ENCODE measurements around the gene MYO6. TPM values are rescaled to one million over a fixed set of nuclear protein-coding genes. Genes with fewer than 3 reads are reported as not detected.

Gene MYO6
- total RNA-seq, 1 experiment from 2014 or later: 44.1 TPM

DNA sequence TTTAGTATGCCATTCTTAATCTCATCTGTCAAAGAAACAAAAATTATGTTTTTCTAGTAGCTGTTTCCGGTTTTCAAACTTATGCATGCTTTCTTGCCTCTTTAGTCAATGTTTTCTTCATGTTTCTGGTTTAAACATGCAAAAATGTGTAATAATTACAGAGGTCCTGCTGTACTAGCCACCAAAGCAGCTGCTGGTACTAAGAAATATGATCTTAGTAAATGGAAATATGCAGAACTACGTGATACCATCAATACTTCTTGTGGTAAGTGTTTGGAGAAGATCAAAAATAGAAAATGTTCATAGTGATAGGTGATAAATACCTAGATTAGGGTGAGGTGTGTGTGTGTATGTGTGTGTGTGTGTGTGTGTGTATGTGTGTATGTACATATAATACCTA lies 158.4 kb downstream of the MYO6 start:
- no peaks in the 10 kb centered on the region for H3K36me3 ChIP-seq (ENCODE audit: control insufficient read depth in 1 of 2, insufficient read depth in 2 of 2, low read length in 2 of 2)
- H3K4me3 ChIP-seq (replicated peaks in 1 of 2; ENCODE audit: low read depth in 1 of 2, low read length in 2 of 2): no peak overlapping the region
- H3K9me3 ChIP-seq (ENCODE audit: control insufficient read depth in 1 of 2, insufficient read depth in 1 of 2, low read depth in 1 of 2, low read length in 2 of 2): no peaks in the 10 kb centered on the region
- H3K4me1 ChIP-seq (ENCODE audit: control insufficient read depth in 1 of 2, insufficient read depth in 2 of 2, low read length in 2 of 2): no peaks in the 10 kb centered on the region
- DNase-seq (ENCODE audit: low read depth, low spot score) (no peak), ATAC-seq (no peak)
- ChIA-PET CTCF (interaction anchor here (0.8 kb wide), 1 partner anchor 14 kb away, joined by 3 read pairs; no protein-coding TSS in a partner anchor), RAD21 (ENCODE audit: low non-redundant PET in 1 of 2, low total read pairs in 2 of 2, uncharacterized antibody in 2 of 2, unreplicated experiment in 2 of 2) (no interaction called here), POLR2A (no interaction called here)
- no peaks in the 10 kb centered on the region for H3K9me2 ChIP-seq (ENCODE audit: insufficient read depth)
- no peak overlapping the region for H2AFZ ChIP-seq (ENCODE audit: low read depth, low read length, poor library complexity, severe bottlenecking)
- no peaks in the 10 kb centered on the region for H3K27me3 ChIP-seq (ENCODE audit: insufficient read depth, low read length)
- BruUV-seq (replicated peaks): no TSS peak
- no peak overlapping the region for H3K27ac ChIP-seq (ENCODE audit: low read depth, low read length)
- no peaks in the 10 kb centered on the region for H4K20me1 ChIP-seq (ENCODE audit: insufficient read depth)
- no peak overlapping the region for H3K4me2 ChIP-seq (ENCODE audit: low read length)
- intact Hi-C loops (cut with micrococcal nuclease): no loop called here
- TF ChIP-seq EZH2 (IDR thresholded peaks at IDR 0.05): no peak
- TF ChIP-seq EGR1 (IDR thresholded peaks at IDR 0.05; ENCODE audit: low read depth): no peak
- TF ChIP-seq ZBTB33 (IDR thresholded peaks at IDR 0.05; ENCODE audit: extremely low read depth, insufficient replicate concordance, low read length): no peak
- TF ChIP-seq RAD21 (IDR thresholded peaks at IDR 0.05; ENCODE audit: low read depth): no peak
- no peak for TF ChIP-seq CBX3 (IDR thresholded peaks at IDR 0.05; ENCODE audit: low read depth)
- TF ChIP-seq TCF7L2 (IDR thresholded peaks at IDR 0.05; ENCODE audit: borderline replicate concordance, extremely low read depth, insufficient read depth, insufficient read length): no peak
- TF ChIP-seq POLR2AphosphoS5 (IDR thresholded peaks at IDR 0.05; ENCODE audit: low read depth, low read length): no peak
- TF ChIP-seq, protein P1, sequence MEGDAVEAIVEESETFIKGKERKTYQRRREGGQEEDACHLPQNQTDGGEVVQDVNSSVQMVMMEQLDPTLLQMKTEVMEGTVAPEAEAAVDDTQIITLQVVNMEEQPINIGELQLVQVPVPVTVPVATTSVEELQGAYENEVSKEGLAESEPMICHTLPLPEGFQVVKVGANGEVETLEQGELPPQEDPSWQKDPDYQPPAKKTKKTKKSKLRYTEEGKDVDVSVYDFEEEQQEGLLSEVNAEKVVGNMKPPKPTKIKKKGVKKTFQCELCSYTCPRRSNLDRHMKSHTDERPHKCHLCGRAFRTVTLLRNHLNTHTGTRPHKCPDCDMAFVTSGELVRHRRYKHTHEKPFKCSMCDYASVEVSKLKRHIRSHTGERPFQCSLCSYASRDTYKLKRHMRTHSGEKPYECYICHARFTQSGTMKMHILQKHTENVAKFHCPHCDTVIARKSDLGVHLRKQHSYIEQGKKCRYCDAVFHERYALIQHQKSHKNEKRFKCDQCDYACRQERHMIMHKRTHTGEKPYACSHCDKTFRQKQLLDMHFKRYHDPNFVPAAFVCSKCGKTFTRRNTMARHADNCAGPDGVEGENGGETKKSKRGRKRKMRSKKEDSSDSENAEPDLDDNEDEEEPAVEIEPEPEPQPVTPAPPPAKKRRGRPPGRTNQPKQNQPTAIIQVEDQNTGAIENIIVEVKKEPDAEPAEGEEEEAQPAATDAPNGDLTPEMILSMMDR (IDR thresholded peaks at IDR 0.05 in 2 of 3, conservative IDR thresholded peaks at IDR 0.05 in 1 of 3; ENCODE audit: borderline replicate concordance in 1 of 3, insufficient read depth in 1 of 3, low read depth in 2 of 3, low read length in 2 of 3): no peak
- TF ChIP-seq SIN3A (IDR thresholded peaks at IDR 0.05; ENCODE audit: low read depth): no peak
- no peak for TF ChIP-seq JUND (IDR thresholded peaks at IDR 0.05)
- TF ChIP-seq YY1 (IDR thresholded peaks at IDR 0.05; ENCODE audit: extremely low read depth, insufficient replicate concordance, low read depth, low read length): no peak
- H3K79me2 ChIP-seq (ENCODE audit: insufficient read depth, low read length): no peaks in the 10 kb centered on the region
- H3K9ac ChIP-seq (ENCODE audit: low read length): no peak overlapping the region

Data from HCT116 (cell line).